Measurements from ENCODE around the gene COPS7A. TPM values are rescaled to one million over a fixed set of nuclear protein-coding genes. Genes with fewer than 3 reads are reported as not detected.
"Not testable (repeated sequence)": the region's sequence is repeated elsewhere in the genome, so short reads cannot be mapped to it uniquely, and the experiment has no call there.

The COPS7A gene
- total RNA-seq, 2 donors from 2014 or later, result 69.9 to 78.2 TPM

DNA sequence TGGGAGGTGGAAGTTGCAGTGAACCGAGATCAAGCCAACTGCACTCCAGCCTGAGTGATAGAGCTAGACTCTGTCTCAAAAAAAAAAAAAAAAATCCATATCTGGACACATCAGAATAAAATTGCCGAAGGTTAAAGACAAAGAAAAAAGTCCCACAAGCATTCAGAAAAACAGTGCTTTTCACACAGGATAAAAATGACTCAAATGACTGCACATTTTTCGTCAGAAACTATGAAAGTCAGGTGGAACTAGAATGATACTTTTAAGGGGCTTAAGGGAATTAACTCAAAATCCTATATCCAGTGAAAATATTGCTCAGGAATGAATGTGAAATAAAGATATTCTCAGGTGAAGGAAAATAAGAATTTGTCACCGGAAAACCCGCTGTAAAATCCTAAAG is 12.9 kb downstream of the COPS7A start:
- Histone ChIP-seq H3K27ac (no peak overlapping the region), H3K9me3 (no peaks in the 10 kb centered on the region), H3K4me3 (no peak overlapping the region), H3K27me3 (replicated peaks; ENCODE audit: insufficient read depth) (no peaks in the 10 kb centered on the region), H3K4me1 (ENCODE audit: control insufficient read depth in 1 of 2, low read depth in 2 of 2) (peaks cover 0 to 6% of the 10 kb centered on the region in 2 donors), H3K36me3 (peaks cover 6% of the 10 kb centered on the region)
- ATAC-seq (ENCODE audit: insufficient number of reproducible peaks, low FRiP score, low read depth) (no peak), DNase-seq (ENCODE audit: low spot score) (no peak)
- TF ChIP-seq CTCF (IDR thresholded peaks at IDR 0.05), result no peak

DNA sequence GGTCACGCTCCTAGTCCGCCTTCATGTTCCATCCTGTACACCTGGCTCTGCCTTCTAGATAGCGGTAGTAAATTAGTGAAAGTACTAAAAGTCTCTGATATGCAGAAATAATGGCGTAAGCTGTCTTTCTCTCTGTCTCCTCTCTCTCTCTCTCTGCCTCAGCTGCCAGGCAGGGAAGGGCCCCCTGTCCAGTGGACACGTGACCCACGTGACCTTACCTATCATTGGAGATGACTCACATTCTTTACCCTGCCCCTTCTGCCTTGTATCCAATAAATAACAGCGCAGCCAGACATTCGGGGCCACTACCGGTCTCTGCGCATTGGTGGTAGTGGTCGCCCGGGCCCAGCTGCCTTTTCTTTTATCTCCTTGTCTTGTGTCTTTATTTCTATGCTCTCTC is 18.2 kb downstream of the COPS7A start:
- H3K27ac ChIP-seq; H3K36me3 ChIP-seq; H3K4me3 ChIP-seq; ATAC-seq (ENCODE audit: insufficient number of reproducible peaks, low FRiP score, low read depth); H3K9me3 ChIP-seq; H3K27me3 ChIP-seq (replicated peaks; ENCODE audit: insufficient read depth); DNase-seq (ENCODE audit: low spot score); H3K4me1 ChIP-seq (ENCODE audit: control insufficient read depth in 1 of 2, low read depth in 2 of 2): not testable (repeated sequence)

- Histone ChIP-seq H3K4me1 (ENCODE audit: control insufficient read depth in 1 of 2, low read depth in 2 of 2) (no peaks in the 10 kb centered on the region), H3K9me3 (no peaks in the 10 kb centered on the region), H3K36me3 (peaks cover 14% of the 10 kb centered on the region), H3K27me3 (replicated peaks; ENCODE audit: insufficient read depth) (no peaks in the 10 kb centered on the region), H3K27ac (no peak overlapping the region), H3K4me3 (no peak overlapping the region)
- ATAC-seq (ENCODE audit: insufficient number of reproducible peaks, low FRiP score, low read depth) (no peak), DNase-seq (ENCODE audit: low spot score) (no peak)
- TF ChIP-seq CTCF (IDR thresholded peaks at IDR 0.05), result no peak
Measured at GRCh38 chr12:6742834-6743233, 19.0 kb downstream of the COPS7A start.

- ATAC-seq (ENCODE audit: insufficient number of reproducible peaks, low FRiP score, low read depth); H3K4me3 ChIP-seq; H3K4me1 ChIP-seq (ENCODE audit: control insufficient read depth in 1 of 2, low read depth in 2 of 2); H3K9me3 ChIP-seq; H3K27me3 ChIP-seq (replicated peaks; ENCODE audit: insufficient read depth); H3K27ac ChIP-seq; DNase-seq (ENCODE audit: low spot score): not testable (repeated sequence)
- H3K36me3 ChIP-seq, result peaks cover 18% of the 10 kb centered on the region
Measured at GRCh38 chr12:6743300-6743699, 19.5 kb downstream of the COPS7A start.

DNA sequence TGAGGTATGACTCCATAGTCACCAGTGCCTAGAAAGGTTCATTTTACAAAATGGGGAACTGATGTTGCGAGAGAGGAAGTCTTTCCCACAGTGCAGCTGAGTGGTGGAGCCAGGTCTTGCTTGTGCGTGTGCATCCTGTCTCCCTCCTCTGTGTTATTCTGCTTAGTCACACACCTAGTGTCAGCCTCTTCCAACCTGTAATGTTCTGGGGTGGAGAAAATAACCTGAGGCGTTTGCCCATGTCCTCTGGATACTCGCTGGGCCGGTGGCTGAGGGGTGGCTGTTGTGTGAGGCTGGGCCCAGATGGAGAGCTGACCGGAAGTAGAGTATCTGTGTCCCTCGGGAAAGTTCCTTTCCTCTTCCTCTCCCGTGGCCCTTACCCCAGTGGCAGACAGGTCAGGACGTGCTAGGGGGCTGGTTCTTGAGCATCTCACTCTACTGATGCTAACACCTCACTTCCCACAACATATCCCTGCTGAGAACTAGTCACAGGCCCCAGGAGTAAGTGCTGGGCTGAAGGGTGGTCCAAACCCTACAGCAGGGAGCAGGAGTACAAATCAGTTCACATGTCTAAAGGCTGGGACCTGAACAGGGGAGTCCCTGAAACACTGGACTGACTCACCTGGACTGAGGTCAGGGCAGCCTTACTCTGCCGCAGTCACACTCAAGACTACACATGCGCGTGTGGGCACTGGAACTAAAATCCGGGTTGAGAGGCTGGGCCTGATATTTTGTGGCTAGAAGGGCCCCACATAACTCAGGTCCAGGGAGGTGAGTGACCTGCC is 22.1 kb downstream of the COPS7A start:
- peak overlapping the region; percentile 12 to 17 for H3K27ac ChIP-seq
- no peak for TF ChIP-seq CTCF (IDR thresholded peaks at IDR 0.05)

GRCh38 chr12:6747216-6747615 is 23.4 kb downstream of the COPS7A start:
- no peak for ATAC-seq (ENCODE audit: insufficient number of reproducible peaks, low FRiP score, low read depth)
- Histone ChIP-seq H3K36me3 (peaks cover 49% of the 10 kb centered on the region), H3K27me3 (replicated peaks; ENCODE audit: insufficient read depth) (no peaks in the 10 kb centered on the region), H3K9me3 (no peaks in the 10 kb centered on the region), H3K27ac (no peak overlapping the region), H3K4me1 (ENCODE audit: control insufficient read depth in 1 of 2, low read depth in 2 of 2) (peaks cover 8 to 15% of the 10 kb centered on the region in 2 donors), H3K4me3 (no peak overlapping the region)
- DNase-seq (ENCODE audit: low spot score), result no peak
- TF ChIP-seq CTCF (IDR thresholded peaks at IDR 0.05), result no peak

More for the DNA sequence above, 22.1 kb downstream of the COPS7A start:
- no peaks in the 10 kb centered on the region for H3K27me3 ChIP-seq (replicated peaks; ENCODE audit: insufficient read depth)
- H3K4me1 ChIP-seq (ENCODE audit: control insufficient read depth in 1 of 2, low read depth in 2 of 2), result peaks cover 0 to 2% of the 10 kb centered on the region in 2 donors
- no peak for DNase-seq (ENCODE audit: low spot score)
- no peaks in the 10 kb centered on the region for H3K9me3 ChIP-seq
- H3K4me3 ChIP-seq, result no peak overlapping the region
- peaks cover 42% of the 10 kb centered on the region for H3K36me3 ChIP-seq
- no peak for ATAC-seq (ENCODE audit: insufficient number of reproducible peaks, low FRiP score, low read depth)
